ENCODE measurements around the gene SERPINH1. TPM values are rescaled to one million over a fixed set of nuclear protein-coding genes. Genes with fewer than 3 reads are reported as not detected.

The SERPINH1 gene
- total RNA-seq, 4 donors from 2014 or later, result 56.9 to 111 (median 95.5) TPM

GRCh38 chr11:75533896-75534258, 28.2 kb upstream of the SERPINH1 start:
- TF ChIP-seq POLR2AphosphoS5 (IDR thresholded peaks at IDR 0.05) (no peak), POLR2A (IDR thresholded peaks at IDR 0.05) (no peak)
- no peak for DNase-seq (ENCODE audit: low spot score in 2 of 2)
- H3K36me3 ChIP-seq, result no peaks in the 10 kb centered on the region
- no peak overlapping the region for H3K4me3 ChIP-seq
- H3K27ac ChIP-seq, result no peak overlapping the region
- H3K27me3 ChIP-seq, result no peaks in the 10 kb centered on the region
- no peaks in the 10 kb centered on the region for H3K9me3 ChIP-seq
- peaks cover 11% of the 10 kb centered on the region for H3K4me1 ChIP-seq
- 56% methylated on average over 1 of the region's 1 CpG for WGBS

DNA sequence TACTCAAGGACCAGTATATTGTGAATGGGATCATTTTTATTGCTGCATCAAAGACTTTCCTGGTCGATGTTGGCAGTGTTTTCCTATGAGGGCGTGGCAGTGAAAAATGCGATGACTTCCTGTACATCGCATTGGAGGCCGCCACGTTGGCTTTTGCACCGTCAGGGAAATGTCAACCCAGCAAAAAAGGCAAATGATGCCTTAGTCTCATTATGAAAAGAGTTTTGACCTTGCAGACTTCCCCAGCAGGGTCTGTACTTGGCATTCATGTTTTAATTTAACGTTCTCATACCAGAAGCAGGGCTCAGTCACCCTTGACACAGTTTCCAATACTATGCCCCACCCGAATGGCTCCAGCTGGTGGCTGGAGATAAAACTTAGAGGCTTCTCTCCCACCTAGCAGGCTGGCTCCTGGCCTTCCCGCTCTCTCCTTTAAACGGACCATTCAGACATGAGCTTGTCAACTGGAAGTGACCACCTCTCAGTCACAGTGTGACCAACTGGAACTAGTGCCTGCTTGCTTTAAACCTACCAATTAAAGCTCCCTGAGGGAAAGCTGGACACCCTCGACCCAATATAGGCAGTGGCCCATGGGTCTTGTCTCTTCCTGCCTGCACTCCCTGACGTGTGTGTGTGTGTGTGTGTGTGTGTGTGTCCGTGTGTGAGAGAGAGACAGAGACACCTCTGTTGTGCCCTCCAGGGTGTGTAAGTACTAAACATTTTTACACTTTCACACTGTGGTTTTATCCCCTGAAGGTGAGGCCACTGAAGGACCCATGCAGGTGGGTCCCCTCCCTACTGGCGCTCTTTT, 27.6 kb upstream of the SERPINH1 start:
- no peak for DNase-seq (ENCODE audit: low spot score in 2 of 2)

DNA sequence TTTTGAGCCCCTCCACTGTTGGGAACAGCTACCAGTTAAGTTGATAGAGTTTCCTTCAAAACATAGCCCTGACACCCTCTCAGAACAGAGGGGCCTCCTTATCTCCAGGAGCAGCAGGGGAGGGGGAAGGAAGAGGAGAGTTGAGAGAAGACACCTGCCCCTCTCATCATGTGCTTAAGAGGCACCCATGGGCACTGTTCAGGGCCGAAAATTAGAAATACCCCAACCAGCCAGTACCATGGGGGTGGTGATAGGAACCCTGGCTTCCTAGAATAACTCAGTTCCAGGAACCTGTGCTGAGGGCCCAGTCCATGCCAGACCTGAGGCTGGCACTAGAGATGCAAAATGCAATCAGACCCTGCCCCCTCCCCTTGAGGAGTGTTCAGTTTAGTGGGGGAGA, 27.0 kb upstream of the SERPINH1 start:
- peaks cover 11% of the 10 kb centered on the region for H3K4me1 ChIP-seq
- no peaks in the 10 kb centered on the region for H3K27me3 ChIP-seq
- no peaks in the 10 kb centered on the region for H3K36me3 ChIP-seq
- no peak overlapping the region for H3K27ac ChIP-seq
- no peak overlapping the region for H3K4me3 ChIP-seq
- DNase-seq (ENCODE audit: low spot score in 2 of 2), result no peak
- TF ChIP-seq POLR2AphosphoS5 (IDR thresholded peaks at IDR 0.05) (no peak), EP300 (IDR thresholded peaks at IDR 0.05) (no peak), CTCF (IDR thresholded peaks at IDR 0.05) (no peak), POLR2A (IDR thresholded peaks at IDR 0.05) (no peak)
- 44% methylated on average over 1 of the region's 1 CpG for WGBS
- H3K9me3 ChIP-seq, result no peaks in the 10 kb centered on the region

More for the DNA sequence above, 27.6 kb upstream of the SERPINH1 start:
- Histone ChIP-seq H3K36me3 (no peaks in the 10 kb centered on the region), H3K27me3 (no peaks in the 10 kb centered on the region), H3K4me3 (no peak overlapping the region), H3K27ac (no peak overlapping the region), H3K4me1 (peaks cover 11% of the 10 kb centered on the region), H3K9me3 (no peaks in the 10 kb centered on the region)
- WGBS, result 35% methylated on average over 12 of the region's 15 CpGs
- TF ChIP-seq POLR2A (IDR thresholded peaks at IDR 0.05) (no peak), CTCF (IDR thresholded peaks at IDR 0.05) (no peak), POLR2AphosphoS5 (IDR thresholded peaks at IDR 0.05) (no peak), EP300 (IDR thresholded peaks at IDR 0.05) (no peak)

GRCh38 chr11:75536786-75537641, 25.0 kb upstream of the SERPINH1 start:
- Histone ChIP-seq H3K36me3 (no peaks in the 10 kb centered on the region), H3K4me3 (no peak overlapping the region), H3K4me1 (peaks cover 10% of the 10 kb centered on the region), H3K27ac (no peak overlapping the region), H3K27me3 (no peaks in the 10 kb centered on the region), H3K9me3 (no peaks in the 10 kb centered on the region)
- WGBS, result 86% methylated on average over 10 of the region's 13 CpGs
- TF ChIP-seq POLR2AphosphoS5 (IDR thresholded peaks at IDR 0.05) (no peak), CTCF (IDR thresholded peaks at IDR 0.05) (no peak), POLR2A (IDR thresholded peaks at IDR 0.05) (no peak), EP300 (IDR thresholded peaks at IDR 0.05) (no peak)
- DNase-seq (ENCODE audit: low spot score in 2 of 2), result no peak

- 85% methylated on average over 5 of the region's 5 CpGs for WGBS
- TF ChIP-seq POLR2A (IDR thresholded peaks at IDR 0.05) (no peak), POLR2AphosphoS5 (IDR thresholded peaks at IDR 0.05) (no peak)
- no peaks in the 10 kb centered on the region for H3K36me3 ChIP-seq
- H3K4me3 ChIP-seq, result no peak overlapping the region
- H3K27me3 ChIP-seq, result no peaks in the 10 kb centered on the region
- H3K4me1 ChIP-seq, result peaks cover 7% of the 10 kb centered on the region
- no peak for DNase-seq (ENCODE audit: low spot score in 2 of 2)
- no peaks in the 10 kb centered on the region for H3K9me3 ChIP-seq
- H3K27ac ChIP-seq, result no peak overlapping the region
These were observed 24.3 kb upstream of the SERPINH1 start for GRCh38 chr11:75537740-75538139.
